Activated T-helper 1 cell treated with anti-CD3 and anti-CD28 coated beads, Interleukin-2, amount 50 U/mL, for 16 hours (primary cell): ENCODE results near the gene DPP7.

Experiments
- DNase-seq, 2 donors: peaks; one replicate each; pipeline ENCODE4 v3.0.0-alpha.2; 2020; ENCODE audit warnings: low read depth in 1 of 2, low spot score in 1 of 2

DPP7 gene

GRCh38 chr9:137112564-137113384 lies 1.8 kb downstream of the DPP7 start:
- DNase-seq, result no peak

- no peak for DNase-seq
These were observed 2.6 kb downstream of the DPP7 start for GRCh38 chr9:137111788-137112563.

GRCh38 chr9:137110911-137111787 lies 3.4 kb downstream of the DPP7 start:
- DNase-seq, result no peak

- no peak for DNase-seq
These were observed 4.2 kb downstream of the DPP7 start for GRCh38 chr9:137110147-137110910.

GRCh38 chr9:137109250-137110146 lies 5.0 kb downstream of the DPP7 start:
- DNase-seq, result no peak

GRCh38 chr9:137108608-137109249 lies 5.8 kb downstream of the DPP7 start:
- DNase-seq, result no peak

- no peak for DNase-seq
These were observed 6.6 kb downstream of the DPP7 start for GRCh38 chr9:137107982-137108381.

GRCh38 chr9:137107312-137107921 lies 7.1 kb downstream of the DPP7 start:
- no peak for DNase-seq

GRCh38 chr9:137106662-137107250 lies 7.8 kb downstream of the DPP7 start:
- no peak for DNase-seq

GRCh38 chr9:137105814-137106661 lies 8.5 kb downstream of the DPP7 start:
- no peak for DNase-seq

- no peak for DNase-seq
These were observed 11.1 kb downstream of the DPP7 start for GRCh38 chr9:137103206-137103999.

- no peak for DNase-seq
These were observed 15.3 kb downstream of the DPP7 start for GRCh38 chr9:137099231-137099630.

- DNase-seq, result no peak
These were observed 16.6 kb downstream of the DPP7 start for GRCh38 chr9:137097761-137098462.

- DNase-seq, result no peak
These were observed 17.6 kb downstream of the DPP7 start for GRCh38 chr9:137096785-137097546.
